Skin epidermis (tissue), 12 donors: Measurements from ENCODE around the gene TMEM151B.

ENCODE experiments used
- H3K27ac ChIP-seq, 21 experiments: fragments of 200-600 bp; sonication (generic) in 11 of 21; one replicate each; pipeline ENCODE4 v1.5.0; 2020; ENCODE audit warnings: mild to moderate bottlenecking in 3 of 21, inconsistent platforms in 2 of 21, moderate library complexity in 2 of 21
- H3K4me3 ChIP-seq, 7 experiments: fragments of 200-600 bp; sonication (generic) in 2 of 7; one replicate each; pipeline ENCODE4 v1.5.0; 2020; ENCODE audit warnings: inconsistent platforms in 2 of 7, mild to moderate bottlenecking in 2 of 7, moderate library complexity in 1 of 7

TMEM151B gene

DNA sequence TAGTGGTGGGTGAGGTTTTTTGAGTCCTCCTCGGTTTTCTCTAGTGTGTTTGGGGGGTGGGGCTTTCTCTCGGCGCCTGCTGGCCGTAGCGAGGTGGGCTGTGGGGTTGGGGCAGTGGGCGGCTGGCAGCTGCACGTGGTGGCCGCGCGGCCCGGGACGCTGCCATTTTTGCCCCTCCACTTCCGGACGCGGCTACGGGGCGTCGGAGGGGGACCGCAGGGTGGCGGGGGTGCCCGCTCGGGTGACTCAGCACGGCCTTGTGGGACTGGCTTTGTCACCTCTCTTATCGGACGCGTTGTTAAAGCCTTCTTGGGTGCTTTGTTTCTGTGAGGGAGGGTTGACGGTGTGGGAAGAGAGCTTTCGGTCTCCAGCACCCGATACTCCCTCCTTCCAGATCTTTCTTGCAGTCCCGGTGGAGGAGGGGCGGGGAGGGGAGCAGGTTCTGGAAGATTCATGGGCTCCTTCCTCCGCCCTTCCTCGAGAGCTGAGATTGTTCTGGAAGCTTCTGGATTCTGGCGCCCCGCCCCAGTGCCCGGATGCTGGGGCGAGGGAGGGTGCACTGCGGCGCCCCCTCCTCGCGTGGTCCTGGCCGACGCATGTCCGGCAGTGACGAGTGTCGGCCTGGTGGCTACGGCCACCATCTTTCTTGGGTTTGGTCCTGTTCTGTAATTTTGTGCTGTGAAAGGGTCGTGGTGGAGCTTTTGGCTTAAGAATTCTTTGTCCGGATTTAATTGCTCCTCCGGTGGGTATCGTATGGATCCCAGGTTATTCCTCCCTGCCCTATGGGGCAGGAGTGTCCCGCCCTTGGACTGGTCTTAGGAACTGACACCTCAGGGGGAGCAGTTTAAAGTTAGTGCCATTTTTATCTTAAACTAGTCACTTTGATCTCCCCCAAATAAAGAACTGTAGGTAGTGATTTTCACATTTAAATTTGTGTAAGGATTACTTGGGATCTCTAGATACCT, 22.6 kb upstream of the TMEM151B start:
- peak overlapping the region; percentile 31 to 98 (median 92) for H3K27ac ChIP-seq
- H3K4me3 ChIP-seq: peak overlapping the region; percentile 69 to 99 (median 89)

DNA sequence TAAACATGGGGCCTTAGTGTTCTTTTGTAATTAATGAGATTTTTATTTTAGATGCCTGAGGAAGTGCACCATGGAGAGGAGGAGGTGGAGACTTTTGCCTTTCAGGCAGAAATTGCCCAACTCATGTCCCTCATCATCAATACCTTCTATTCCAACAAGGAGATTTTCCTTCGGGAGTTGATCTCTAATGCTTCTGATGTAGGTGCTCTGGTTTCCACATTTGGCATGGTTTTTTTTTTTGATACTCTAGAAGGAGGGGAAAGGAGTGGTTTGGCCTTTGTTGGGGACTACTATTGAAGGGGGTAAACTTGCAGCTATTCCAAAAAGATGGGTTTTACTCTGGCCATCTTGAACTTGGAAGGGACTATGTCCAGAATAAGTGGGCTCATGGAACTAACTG, 21.7 kb upstream of the TMEM151B start:
- Histone ChIP-seq H3K4me3 (peak overlapping the region; percentile 69 to 99 (median 89)), H3K27ac (peak overlapping the region in 7 of 21 experiments; percentile 85 to 98 (median 94))

GRCh38 chr6:44249082-44249748, 21.0 kb upstream of the TMEM151B start:
- Histone ChIP-seq H3K4me3 (peak overlapping the region in 3 of 7 experiments; percentile 87 to 99 (median 91)), H3K27ac (no peak overlapping the region)

DNA sequence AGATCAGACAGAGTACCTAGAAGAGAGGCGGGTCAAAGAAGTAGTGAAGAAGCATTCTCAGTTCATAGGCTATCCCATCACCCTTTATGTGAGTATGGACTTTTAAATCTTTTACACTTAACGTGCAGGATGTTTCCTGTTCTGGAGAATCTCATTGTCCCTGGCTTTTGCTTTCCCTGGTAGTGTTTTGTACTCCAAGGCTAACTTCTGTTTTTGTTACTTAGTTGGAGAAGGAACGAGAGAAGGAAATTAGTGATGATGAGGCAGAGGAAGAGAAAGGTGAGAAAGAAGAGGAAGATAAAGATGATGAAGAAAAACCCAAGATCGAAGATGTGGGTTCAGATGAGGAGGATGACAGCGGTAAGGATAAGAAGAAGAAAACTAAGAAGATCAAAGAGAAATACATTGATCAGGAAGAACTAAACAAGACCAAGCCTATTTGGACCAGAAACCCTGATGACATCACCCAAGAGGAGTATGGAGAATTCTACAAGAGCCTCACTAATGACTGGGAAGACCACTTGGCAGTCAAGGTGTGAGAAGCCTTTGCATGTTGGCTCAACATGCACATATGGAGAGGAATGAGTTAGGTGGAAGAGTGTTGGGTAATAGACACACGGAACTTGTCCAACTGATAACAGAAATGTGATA, 20.1 kb upstream of the TMEM151B start:
- H3K27ac ChIP-seq: no peak overlapping the region
- H3K4me3 ChIP-seq: no peak overlapping the region

- Histone ChIP-seq H3K4me3 (no peak overlapping the region), H3K27ac (no peak overlapping the region)
These were observed 19.5 kb upstream of the TMEM151B start for GRCh38 chr6:44250718-44251123.

GRCh38 chr6:44251576-44252524, 18.4 kb upstream of the TMEM151B start:
- no peak overlapping the region for H3K4me3 ChIP-seq
- no peak overlapping the region for H3K27ac ChIP-seq

GRCh38 chr6:44253307-44254101, 16.7 kb upstream of the TMEM151B start:
- Histone ChIP-seq H3K27ac (no peak overlapping the region), H3K4me3 (no peak overlapping the region)

- Histone ChIP-seq H3K4me3 (no peak overlapping the region), H3K27ac (no peak overlapping the region)
These were observed 15.8 kb upstream of the TMEM151B start for GRCh38 chr6:44254191-44255104.

DNA sequence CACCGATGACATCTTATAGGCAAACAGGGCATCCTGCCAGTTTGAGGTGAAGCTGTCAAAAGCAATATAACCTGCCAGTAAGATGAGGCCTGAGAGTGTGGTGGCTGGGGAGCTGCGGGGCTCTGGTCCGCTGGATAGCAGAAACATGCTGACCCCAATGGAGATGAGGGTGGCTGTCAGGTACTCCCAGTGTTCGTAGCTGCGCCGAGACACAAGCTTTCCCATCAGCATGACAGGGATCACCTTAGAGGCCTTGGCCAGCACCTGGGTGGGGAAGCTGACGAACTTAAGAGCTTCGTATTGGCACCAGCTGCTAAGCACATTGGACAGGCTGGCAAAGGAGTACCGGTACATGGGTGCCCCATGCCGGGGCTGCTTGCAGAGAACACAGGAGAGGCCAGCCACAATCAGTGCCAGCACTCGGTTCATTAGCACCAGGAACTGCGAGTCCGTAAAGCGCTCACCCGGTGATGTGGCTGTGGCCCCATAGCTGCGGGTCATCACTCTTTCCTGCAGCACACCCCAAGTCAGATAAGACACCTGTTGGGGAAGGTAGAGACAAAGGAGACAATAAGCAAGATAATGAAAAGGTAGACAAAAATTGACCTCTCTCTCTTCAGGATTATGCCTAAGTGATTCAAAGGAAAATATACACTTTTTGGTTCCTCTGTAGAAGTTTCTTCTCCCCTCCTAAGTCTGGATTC, 15.0 kb upstream of the TMEM151B start:
- H3K27ac ChIP-seq: peak overlapping the region in 1 of 21 experiments; percentile 72

DNA sequence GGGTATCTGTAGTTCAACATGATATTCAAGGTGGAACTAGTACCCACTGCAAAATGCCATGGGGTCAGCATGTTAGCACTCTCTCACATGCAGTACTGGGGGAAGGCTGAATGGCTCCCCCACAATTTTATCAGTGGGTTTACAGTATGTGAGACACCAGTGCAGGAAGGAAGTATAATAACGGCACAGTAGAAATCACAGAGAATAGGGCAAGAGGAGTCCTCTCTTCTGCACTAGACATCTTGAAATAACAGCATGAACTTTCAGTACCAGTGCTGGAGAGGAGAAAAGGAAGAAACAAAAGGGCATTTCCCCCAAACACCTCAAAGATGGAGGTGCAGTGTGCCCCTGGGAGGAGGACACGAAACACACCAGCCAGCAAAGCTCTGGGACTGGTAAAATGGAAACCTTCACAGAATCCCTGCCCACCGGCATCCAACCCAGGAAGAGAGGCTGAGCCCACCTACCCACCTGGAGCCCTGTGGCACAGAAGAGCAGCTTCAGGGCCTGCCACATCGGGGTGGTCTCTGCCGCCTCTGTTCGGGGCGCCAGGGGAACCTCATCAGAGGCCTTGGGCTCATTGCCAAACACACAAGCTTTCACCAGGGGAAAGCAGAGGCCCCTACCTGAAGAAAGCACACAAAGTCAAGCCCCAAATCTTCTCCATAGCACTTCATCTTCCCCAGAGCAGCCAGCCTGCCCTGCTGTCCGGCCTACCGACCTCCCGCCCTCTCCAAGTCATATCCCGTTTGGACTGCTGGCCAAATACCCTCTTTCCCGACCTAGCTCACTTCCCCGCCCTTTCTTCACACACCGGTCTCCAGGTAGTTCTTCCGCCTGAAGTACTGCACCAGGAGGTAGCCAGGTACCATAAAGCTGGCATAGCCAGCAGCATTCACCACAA, 14.1 kb upstream of the TMEM151B start:
- H3K27ac ChIP-seq: peak overlapping the region in 19 of 21 experiments; percentile 72 to 96 (median 90)
- peak overlapping the region; percentile 65 to 96 (median 76) for H3K4me3 ChIP-seq

More for the DNA sequence above, 15.0 kb upstream of the TMEM151B start:
- H3K4me3 ChIP-seq: no peak overlapping the region

DNA sequence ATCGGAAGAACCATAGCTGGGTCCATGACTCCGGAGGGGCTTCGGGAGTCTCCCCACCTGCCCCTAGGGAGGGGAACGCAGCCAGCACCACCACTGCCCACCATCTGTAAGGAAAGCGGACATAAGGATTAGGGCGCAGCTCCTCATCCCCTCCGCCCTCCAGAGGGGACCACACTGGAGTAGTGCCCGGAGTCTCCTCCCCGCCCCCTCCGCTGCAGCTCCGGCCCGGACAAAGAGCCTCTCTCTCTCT, 13.6 kb upstream of the TMEM151B start:
- Histone ChIP-seq H3K27ac (peak overlapping the region in 20 of 21 experiments; percentile 72 to 96 (median 90)), H3K4me3 (peak overlapping the region; percentile 65 to 96 (median 76))

- Histone ChIP-seq H3K4me3 (peak within 1 kb of the TSS; percentile 65 to 96 (median 76)), H3K27ac (peak within 1 kb of the TSS; percentile 62 to 96 (median 90))
These were observed 13.1 kb upstream of the TMEM151B start, which contains the start of gene SLC35B2 for GRCh38 chr6:44257025-44257752. SLC35B2 (minus strand) TSS chr6:44257528; CDS start chr6:44257410, 118 bp downstream.

GRCh38 chr6:44257753-44258324, 12.4 kb upstream of the TMEM151B start:
- Histone ChIP-seq H3K27ac (peak overlapping the region; percentile 61 to 96 (median 90)), H3K4me3 (peak overlapping the region in 6 of 7 experiments; percentile 65 to 93 (median 74))

DNA sequence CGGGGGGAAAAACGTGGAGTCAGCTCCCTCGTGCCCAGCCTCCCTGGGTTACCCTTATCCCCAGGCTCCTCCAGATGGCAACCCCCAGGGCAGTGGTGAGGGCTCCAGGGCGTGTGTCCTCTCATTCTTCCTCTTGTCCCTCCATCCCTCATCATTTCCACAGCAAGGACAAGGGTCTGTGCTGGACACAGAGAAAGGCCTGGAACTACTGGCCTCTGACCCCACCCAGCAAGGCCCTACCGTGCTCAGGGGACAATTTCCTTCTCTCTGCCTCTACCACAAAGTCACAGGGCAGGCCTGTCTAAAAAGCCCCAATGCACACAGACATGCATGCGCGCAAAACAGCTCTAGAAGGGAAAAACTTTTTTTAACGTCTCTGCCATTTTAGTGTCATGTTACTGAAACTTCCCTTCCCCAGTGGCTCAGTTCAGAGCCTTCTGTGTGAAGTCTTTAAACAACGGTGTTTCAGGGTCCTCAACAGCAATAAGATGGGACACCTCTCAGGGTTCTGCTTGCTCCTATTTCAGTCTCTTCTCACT, 11.9 kb upstream of the TMEM151B start:
- H3K27ac ChIP-seq: peak overlapping the region in 8 of 21 experiments; percentile 72 to 96 (median 91)
- no peak overlapping the region for H3K4me3 ChIP-seq
